HFFc6 (cell line): Measurements from ENCODE around the gene HMGN5. TPM values are rescaled to one million over a fixed set of nuclear protein-coding genes. Genes with fewer than 3 reads are reported as not detected.

Source experiments
- DNase-seq: peaks from one replicate; pipeline ENCODE4 v3.0.0-alpha.2; 2018
- H3K27ac Mint-ChIP-seq: 2 replicates; pipeline ENCODE4 v1.8.0; 2020; ENCODE audit warnings: mild to moderate bottlenecking, mixed read lengths
- H3K27me3 Mint-ChIP-seq: 2 replicates; pipeline ENCODE4 v1.8.0; 2021; ENCODE audit warnings: mild to moderate bottlenecking, moderate library complexity, mixed read lengths; ENCODE audit not compliant: insufficient read depth
- H3K36me3 Mint-ChIP-seq: 2 replicates; pipeline ENCODE4 v1.8.0; 2021; ENCODE audit warnings: low read depth, mixed read lengths
- H3K4me1 Mint-ChIP-seq: 2 replicates; pipeline ENCODE4 v1.8.0; 2020; ENCODE audit warnings: low read depth, mixed read lengths
- H3K4me3 Mint-ChIP-seq: 2 replicates; pipeline ENCODE4 v1.8.0; 2020; ENCODE audit warnings: mild to moderate bottlenecking, moderate library complexity, mixed read lengths
- H3K9me3 Mint-ChIP-seq: 2 replicates; pipeline ENCODE4 v1.8.0; 2020; ENCODE audit warnings: mild to moderate bottlenecking, mixed read lengths
- CTCF ChIP-seq: fragments of 200-600 bp; sonication (generic); IDR thresholded peaks from 2 replicates; pipeline ENCODE4 v1.5.0; 2021; ENCODE audit warnings: antibody characterized with exemption, mild to moderate bottlenecking
- total RNA-seq, 6 experiments: library from RNA; stranded (reverse); fragmentation: NEBNext Ultra II Directional; extraction: Animal tissue kit (Norgen Biotek cat#: 25700); gene quantifications; 2 replicates in 1 of 6; 3 replicates in 5 of 6; pipeline ENCODE4 v1.2.3, GENCODE V29; 2021

The HMGN5 gene
- total RNA-seq, 6 experiments from 2014 or later, result 1.2 to 2.5 (median 1.9) TPM

- TF ChIP-seq CTCF, result no peak
- no peaks in the 10 kb centered on the region for H3K4me1 Mint-ChIP-seq
- H3K4me3 Mint-ChIP-seq, result no peak overlapping the region
- H3K36me3 Mint-ChIP-seq, result no peaks in the 10 kb centered on the region
- H3K9me3 Mint-ChIP-seq, result no peaks in the 10 kb centered on the region
- no peaks in the 10 kb centered on the region for H3K27me3 Mint-ChIP-seq
- DNase-seq, result no peak
- H3K27ac Mint-ChIP-seq, result no peak overlapping the region
Measured at GRCh38 chrX:81195259-81195658, 6.5 kb downstream of the HMGN5 start.

- no peaks in the 10 kb centered on the region for H3K4me1 Mint-ChIP-seq
- H3K36me3 Mint-ChIP-seq, result no peaks in the 10 kb centered on the region
- peak; percentile 4 for DNase-seq
- TF ChIP-seq CTCF, result peak; percentile 69
- H3K9me3 Mint-ChIP-seq, result no peaks in the 10 kb centered on the region
- no peaks in the 10 kb centered on the region; the same call in 1 of the 2 replicates for H3K27me3 Mint-ChIP-seq
- H3K27ac Mint-ChIP-seq, result no peak overlapping the region
- H3K4me3 Mint-ChIP-seq, result no peak overlapping the region
Measured at GRCh38 chrX:81174286-81174685, 27.4 kb downstream of the HMGN5 start.

GRCh38 chrX:81168391-81168790 is 33.3 kb downstream of the HMGN5 start:
- no peaks in the 10 kb centered on the region for H3K9me3 Mint-ChIP-seq
- H3K36me3 Mint-ChIP-seq, result no peaks in the 10 kb centered on the region
- no peak overlapping the region for H3K4me3 Mint-ChIP-seq
- H3K27ac Mint-ChIP-seq, result no peak overlapping the region
- TF ChIP-seq CTCF, result no peak
- H3K27me3 Mint-ChIP-seq, result no peaks in the 10 kb centered on the region; the same call in 1 of the 2 replicates
- no peak for DNase-seq
- no peaks in the 10 kb centered on the region for H3K4me1 Mint-ChIP-seq

- TF ChIP-seq CTCF, result no peak
- Mint-ChIP-seq H3K36me3 (no peaks in the 10 kb centered on the region), H3K27ac (peak overlapping the region; percentile 70), H3K4me1 (peaks cover 13% of the 10 kb centered on the region), H3K4me3 (peak overlapping the region; percentile 94), H3K9me3 (no peaks in the 10 kb centered on the region), H3K27me3 (peaks cover 1% of the 10 kb centered on the region; the same call in 1 of the 2 replicates)
- DNase-seq, result peak; percentile 91
Measured at GRCh38 chrX:81121513-81122363, 80.0 kb downstream of the HMGN5 start.

- H3K27me3 Mint-ChIP-seq, result peaks cover 1% of the 10 kb centered on the region; the same call in 1 of the 2 replicates
- H3K4me3 Mint-ChIP-seq, result peak overlapping the region; percentile 94
- peaks cover 13% of the 10 kb centered on the region for H3K4me1 Mint-ChIP-seq
- H3K36me3 Mint-ChIP-seq, result no peaks in the 10 kb centered on the region
- DNase-seq, result peak; percentile 36
- H3K27ac Mint-ChIP-seq, result peak overlapping the region; percentile 67
- peak; percentile 74 for TF ChIP-seq CTCF
- H3K9me3 Mint-ChIP-seq, result no peaks in the 10 kb centered on the region
Measured at GRCh38 chrX:81120936-81121371, 80.8 kb downstream of the HMGN5 start.
